Memory B cell (primary cell): ENCODE data around the gene RIOX2.
A peak's percentile ranks its signal among the peaks of the same experiment; 100 is the strongest.
"Not testable (repeated sequence)": the region's sequence is repeated elsewhere in the genome, so short reads cannot be mapped to it uniquely, and the experiment has no call there.

Experiments used
- ATAC-seq: fragments of 150-1000 bp; cut with Tn5 transposase; 2 replicates; pipeline ENCODE4 v1.10.0; 2021; ENCODE audit warnings: low read depth, mild to moderate bottlenecking, moderate library complexity
- DNase-seq, 2 donors: peaks; one replicate each; pipeline ENCODE4 v3.0.0; 2022; ENCODE audit warnings: low spot score in 2 of 2
- H3K27ac Mint-ChIP-seq: one replicate; pipeline ENCODE4 v1.8.0; 2022; ENCODE audit warnings: mild to moderate bottlenecking, moderate library complexity, mixed read lengths
- H3K27me3 Mint-ChIP-seq: one replicate; pipeline ENCODE4 v1.8.0; 2022; ENCODE audit warnings: mixed read lengths
- H3K36me3 Mint-ChIP-seq: one replicate; pipeline ENCODE4 v1.8.0; 2022; ENCODE audit warnings: mild to moderate bottlenecking, mixed read lengths
- H3K4me1 Mint-ChIP-seq: one replicate; pipeline ENCODE4 v1.8.0; 2022; ENCODE audit warnings: mixed read lengths
- H3K4me3 Mint-ChIP-seq: one replicate; pipeline ENCODE4 v1.8.0; 2022; ENCODE audit warnings: mild to moderate bottlenecking, moderate library complexity, mixed read lengths
- H3K9me3 Mint-ChIP-seq: one replicate; pipeline ENCODE4 v1.8.0; 2022; ENCODE audit warnings: mixed read lengths

Gene RIOX2

DNA sequence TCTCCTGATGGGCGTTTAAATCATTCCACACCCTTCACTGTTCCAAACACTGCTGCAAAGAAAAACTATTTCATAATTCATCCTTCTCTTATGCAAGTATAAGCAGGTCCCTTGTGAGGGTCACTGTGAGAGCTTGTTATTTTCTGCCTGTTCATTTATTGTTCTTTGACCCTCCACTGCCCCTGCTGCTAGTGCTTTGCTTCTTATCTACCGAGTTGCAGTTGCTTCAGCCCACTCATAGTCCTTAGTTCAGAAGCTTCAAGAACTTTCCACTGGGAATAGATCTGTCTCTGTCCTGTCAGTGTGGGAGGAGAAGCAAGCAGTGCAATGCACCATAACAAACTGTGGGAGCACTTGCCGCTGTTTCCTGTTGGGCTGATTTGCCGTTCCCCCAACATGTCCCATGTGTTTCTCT is 39.8 kb downstream of the RIOX2 start:
- H3K4me1 Mint-ChIP-seq = no peaks in the 10 kb centered on the region
- peaks cover 4% of the 10 kb centered on the region for H3K36me3 Mint-ChIP-seq
- H3K9me3 Mint-ChIP-seq = peaks cover 4% of the 10 kb centered on the region
- peaks cover 3% of the 10 kb centered on the region for H3K27me3 Mint-ChIP-seq
- H3K27ac Mint-ChIP-seq = no peak overlapping the region
- ATAC-seq = no peak
- no peak overlapping the region for H3K4me3 Mint-ChIP-seq
- DNase-seq = no peak

DNA sequence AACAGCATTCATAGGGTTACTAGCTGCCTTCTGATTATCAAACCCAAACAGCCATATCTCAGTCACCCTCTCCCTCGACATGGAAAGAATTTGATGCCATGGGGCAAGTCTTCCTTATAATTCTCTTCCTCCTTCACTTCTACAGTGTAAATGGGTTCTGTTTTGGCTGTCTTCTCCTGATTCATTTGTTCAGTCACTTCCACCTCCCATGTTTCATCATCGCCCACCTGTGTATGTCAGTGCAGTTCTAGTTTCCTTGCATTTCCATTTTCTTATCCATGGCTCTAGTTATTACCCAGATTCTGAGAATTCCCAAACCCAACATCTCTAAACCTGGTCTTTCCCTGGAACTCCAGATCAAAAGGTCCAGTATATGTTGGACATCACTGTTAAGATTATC is 41.0 kb downstream of the RIOX2 start:
- no peaks in the 10 kb centered on the region for H3K4me1 Mint-ChIP-seq
- peaks cover 3% of the 10 kb centered on the region for H3K27me3 Mint-ChIP-seq
- DNase-seq = no peak
- no peak overlapping the region for H3K4me3 Mint-ChIP-seq
- ATAC-seq = no peak
- no peak overlapping the region for H3K27ac Mint-ChIP-seq
- peaks cover 4% of the 10 kb centered on the region for H3K36me3 Mint-ChIP-seq
- H3K9me3 Mint-ChIP-seq = peaks cover 4% of the 10 kb centered on the region

DNA sequence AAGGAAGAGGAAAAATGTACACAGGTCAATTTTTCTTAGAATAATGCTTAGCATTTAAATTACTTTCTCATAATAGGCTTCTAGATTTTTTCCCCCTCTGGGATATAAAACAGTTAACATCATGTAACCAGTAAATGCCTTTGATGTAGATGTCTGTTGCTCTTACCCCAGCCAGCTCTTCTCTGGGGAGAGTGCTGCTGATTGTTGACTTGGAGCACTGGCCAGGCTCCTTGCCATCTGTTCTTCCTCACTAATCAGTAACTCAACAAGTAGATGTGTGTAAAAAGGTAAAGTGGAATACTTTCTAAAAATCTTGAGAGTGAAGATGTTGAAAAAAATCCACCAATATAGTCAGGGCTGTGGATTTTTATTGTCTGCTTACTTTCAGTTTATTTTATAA is 42.2 kb downstream of the RIOX2 start:
- Mint-ChIP-seq H3K4me3 (no peak overlapping the region), H3K27me3 (peaks cover 3% of the 10 kb centered on the region), H3K36me3 (peaks cover 4% of the 10 kb centered on the region), H3K9me3 (peaks cover 4% of the 10 kb centered on the region), H3K27ac (no peak overlapping the region), H3K4me1 (no peaks in the 10 kb centered on the region)
- ATAC-seq (no peak), DNase-seq (no peak)

DNA sequence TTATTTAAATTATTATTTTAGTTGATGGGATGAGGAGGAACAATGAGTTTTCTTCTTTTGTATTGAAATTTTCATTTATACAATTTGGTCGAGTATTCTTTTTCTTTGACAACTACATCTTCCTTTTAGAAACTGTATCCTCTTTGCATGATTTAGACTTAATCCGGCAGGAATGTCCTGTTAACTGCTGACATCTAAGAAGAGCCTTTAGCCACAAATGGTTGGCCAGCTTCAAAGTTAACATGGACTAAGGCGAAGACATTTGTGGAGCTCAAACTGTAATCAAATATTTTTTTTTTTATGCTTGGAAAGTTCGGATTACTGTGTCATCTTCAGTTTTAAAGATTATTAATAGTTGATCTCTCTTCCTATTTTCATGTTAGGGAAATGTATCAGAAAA is 43.2 kb downstream of the RIOX2 start:
- no peak overlapping the region for H3K4me3 Mint-ChIP-seq
- DNase-seq = no peak

DNA sequence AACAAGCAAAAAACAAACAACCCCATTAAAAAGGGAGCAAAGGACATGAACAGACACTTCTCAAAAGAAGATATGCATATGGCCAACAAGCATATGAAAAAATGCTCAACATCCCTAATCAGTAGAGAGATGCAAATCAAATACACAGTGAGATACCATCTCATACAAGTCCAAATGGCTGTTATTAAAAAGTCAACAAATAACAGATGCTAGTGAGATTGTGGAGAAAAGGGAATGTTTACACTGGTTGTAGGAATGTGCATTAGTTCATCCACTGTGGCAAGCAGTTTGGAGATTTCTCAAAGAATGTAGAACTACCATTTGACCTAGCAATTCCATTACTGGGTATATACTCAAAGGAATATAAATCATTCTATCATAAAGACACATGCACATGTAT is 44.5 kb downstream of the RIOX2 start:
- Mint-ChIP-seq H3K36me3 (peaks cover 14% of the 10 kb centered on the region), H3K27me3 (peaks cover 3% of the 10 kb centered on the region), H3K27ac (no peak overlapping the region), H3K4me3 (no peak overlapping the region), H3K9me3 (peaks cover 4% of the 10 kb centered on the region), H3K4me1 (no peaks in the 10 kb centered on the region)
- no peak for DNase-seq
- ATAC-seq = no peak

More for the DNA sequence above, 43.2 kb downstream of the RIOX2 start:
- Mint-ChIP-seq H3K27me3 (peaks cover 3% of the 10 kb centered on the region), H3K36me3 (peaks cover 9% of the 10 kb centered on the region), H3K27ac (no peak overlapping the region), H3K9me3 (peaks cover 4% of the 10 kb centered on the region), H3K4me1 (no peaks in the 10 kb centered on the region)
- no peak for ATAC-seq

DNA sequence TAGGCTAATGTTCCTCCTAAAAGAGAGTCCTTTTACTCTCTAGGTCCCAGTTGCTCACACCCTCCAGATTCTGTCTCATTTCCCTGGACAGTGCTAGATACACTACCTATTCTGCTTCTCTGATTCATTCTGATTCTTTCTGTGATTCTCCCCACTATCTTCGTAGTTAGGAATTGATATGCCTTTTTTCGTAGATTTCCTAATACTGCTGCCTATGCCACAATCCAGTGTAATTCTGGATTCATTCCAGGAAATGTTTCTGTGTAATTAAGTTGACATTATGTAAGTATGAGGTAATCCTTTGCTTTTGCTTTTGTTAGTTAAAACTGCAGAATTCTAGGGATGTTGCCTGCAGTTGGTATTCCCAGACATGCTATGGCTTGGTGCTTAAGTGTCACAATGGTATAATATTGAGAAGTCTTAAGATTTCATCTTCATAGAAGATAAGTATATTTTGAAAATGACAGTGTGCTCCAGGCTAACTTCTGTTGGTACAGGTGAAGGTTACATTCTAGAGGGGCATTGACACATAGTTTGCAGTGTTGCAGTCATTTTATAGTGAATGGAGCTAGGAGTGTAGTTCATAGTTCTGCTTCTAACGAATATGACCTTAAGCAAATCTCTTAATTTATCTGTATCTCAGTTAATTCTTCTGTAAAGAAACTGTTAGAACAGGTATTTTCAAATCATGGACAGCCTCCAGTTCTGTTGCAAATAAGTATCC is 54.3 kb downstream of the RIOX2 start:
- H3K27me3 Mint-ChIP-seq = no peaks in the 10 kb centered on the region
- no peaks in the 10 kb centered on the region for H3K9me3 Mint-ChIP-seq
- DNase-seq (no peak), ATAC-seq (no peak)
- H3K4me3 Mint-ChIP-seq = no peak overlapping the region
- peaks cover 17% of the 10 kb centered on the region for H3K36me3 Mint-ChIP-seq
- no peak overlapping the region for H3K27ac Mint-ChIP-seq
- H3K4me1 Mint-ChIP-seq = no peaks in the 10 kb centered on the region

DNA sequence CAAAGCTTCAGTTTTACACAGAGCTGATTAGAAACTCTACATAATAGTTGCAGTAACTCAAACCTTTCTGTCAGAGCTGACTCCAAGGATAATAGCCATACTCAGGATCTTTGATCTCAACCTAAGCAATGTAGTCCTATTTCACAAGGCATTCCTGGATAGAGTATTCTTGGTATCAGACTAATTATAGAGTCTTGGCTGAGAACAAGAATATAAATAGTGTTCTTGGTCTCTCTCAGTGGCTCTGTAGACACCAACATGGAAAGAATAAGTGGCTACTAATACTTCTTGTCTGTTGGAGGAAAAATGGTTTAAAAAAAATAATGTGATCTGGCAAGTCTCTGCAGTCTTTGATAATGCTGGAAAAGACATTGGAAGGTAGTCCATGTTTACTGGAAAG is 55.7 kb downstream of the RIOX2 start:
- Mint-ChIP-seq H3K27ac (no peak overlapping the region), H3K36me3 (peaks cover 12% of the 10 kb centered on the region), H3K4me1 (no peaks in the 10 kb centered on the region), H3K4me3 (no peak overlapping the region), H3K27me3 (no peaks in the 10 kb centered on the region), H3K9me3 (no peaks in the 10 kb centered on the region)
- DNase-seq = no peak
- ATAC-seq = no peak

DNA sequence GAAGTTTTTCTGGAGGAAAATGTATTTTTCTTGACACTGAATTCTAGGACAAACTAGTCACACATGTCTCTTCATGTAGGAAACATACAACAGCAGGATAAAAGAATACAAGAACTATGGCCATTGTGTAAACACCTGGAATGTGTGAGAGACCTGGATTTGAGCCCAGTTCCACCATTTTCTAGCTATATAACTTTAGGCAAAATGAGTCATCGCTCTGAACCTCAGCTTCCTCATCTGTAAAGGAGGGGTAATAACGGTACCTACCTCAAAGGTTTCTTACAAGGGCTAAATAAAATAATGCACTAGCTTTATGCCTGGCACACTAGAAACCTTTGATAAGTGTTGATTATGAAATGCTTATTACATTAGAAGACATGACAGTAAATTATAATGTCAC is 57.8 kb downstream of the RIOX2 start:
- Mint-ChIP-seq H3K27ac (no peak overlapping the region), H3K9me3 (no peaks in the 10 kb centered on the region), H3K36me3 (peaks cover 4% of the 10 kb centered on the region), H3K27me3 (no peaks in the 10 kb centered on the region), H3K4me3 (no peak overlapping the region), H3K4me1 (peaks cover 5% of the 10 kb centered on the region)
- ATAC-seq (no peak), DNase-seq (no peak)

DNA sequence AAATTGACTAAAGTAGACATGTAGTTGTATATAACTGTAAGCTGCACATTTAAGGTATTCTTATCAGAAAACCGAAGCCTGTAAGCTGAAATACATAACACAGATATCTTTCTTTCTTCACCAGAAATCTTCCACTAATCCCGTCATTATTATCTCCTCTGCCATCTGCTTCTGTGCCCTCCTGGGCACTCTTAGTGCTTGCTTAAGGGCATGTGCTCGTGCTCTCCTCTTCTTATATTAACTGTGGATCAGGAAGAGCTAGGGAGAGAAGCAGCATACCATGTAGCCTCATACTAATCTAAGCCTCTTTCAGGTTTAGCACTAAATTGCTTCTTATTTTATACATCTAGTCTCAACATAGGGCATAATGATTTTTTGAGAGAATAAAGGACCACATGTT is 60.8 kb downstream of the RIOX2 start:
- no peaks in the 10 kb centered on the region for H3K9me3 Mint-ChIP-seq
- no peak overlapping the region for H3K27ac Mint-ChIP-seq
- H3K4me3 Mint-ChIP-seq = no peak overlapping the region
- H3K4me1 Mint-ChIP-seq = peaks cover 5% of the 10 kb centered on the region
- no peaks in the 10 kb centered on the region for H3K27me3 Mint-ChIP-seq
- no peak for ATAC-seq
- no peak for DNase-seq
- no peaks in the 10 kb centered on the region for H3K36me3 Mint-ChIP-seq

DNA sequence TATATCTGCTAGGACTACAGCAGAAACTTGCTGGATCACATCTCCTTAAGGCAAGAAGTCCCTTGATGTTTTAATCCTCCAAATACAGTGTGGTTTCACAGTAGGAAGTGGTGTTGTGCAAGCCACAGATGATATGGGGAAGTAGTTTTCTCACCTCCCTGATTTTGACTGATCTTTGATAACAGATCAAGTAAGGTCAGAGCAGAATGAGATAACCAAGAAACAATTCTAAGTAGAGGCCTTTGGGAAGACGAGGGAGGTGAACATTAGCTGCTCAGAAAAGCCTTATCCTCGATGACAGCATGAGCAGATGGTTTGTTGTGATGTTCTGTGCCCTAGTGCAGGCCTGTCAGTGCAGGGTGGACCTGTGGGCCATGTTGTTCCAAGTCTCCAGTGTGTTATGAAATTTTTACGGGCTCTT is 61.3 kb downstream of the RIOX2 start:
- DNase-seq (no peak), ATAC-seq (peak; percentile 49)
- Mint-ChIP-seq H3K27me3 (no peaks in the 10 kb centered on the region), H3K9me3 (no peaks in the 10 kb centered on the region), H3K27ac (peak overlapping the region; percentile 31), H3K36me3 (no peaks in the 10 kb centered on the region), H3K4me1 (peaks cover 5% of the 10 kb centered on the region), H3K4me3 (peak overlapping the region; percentile 47)

DNA sequence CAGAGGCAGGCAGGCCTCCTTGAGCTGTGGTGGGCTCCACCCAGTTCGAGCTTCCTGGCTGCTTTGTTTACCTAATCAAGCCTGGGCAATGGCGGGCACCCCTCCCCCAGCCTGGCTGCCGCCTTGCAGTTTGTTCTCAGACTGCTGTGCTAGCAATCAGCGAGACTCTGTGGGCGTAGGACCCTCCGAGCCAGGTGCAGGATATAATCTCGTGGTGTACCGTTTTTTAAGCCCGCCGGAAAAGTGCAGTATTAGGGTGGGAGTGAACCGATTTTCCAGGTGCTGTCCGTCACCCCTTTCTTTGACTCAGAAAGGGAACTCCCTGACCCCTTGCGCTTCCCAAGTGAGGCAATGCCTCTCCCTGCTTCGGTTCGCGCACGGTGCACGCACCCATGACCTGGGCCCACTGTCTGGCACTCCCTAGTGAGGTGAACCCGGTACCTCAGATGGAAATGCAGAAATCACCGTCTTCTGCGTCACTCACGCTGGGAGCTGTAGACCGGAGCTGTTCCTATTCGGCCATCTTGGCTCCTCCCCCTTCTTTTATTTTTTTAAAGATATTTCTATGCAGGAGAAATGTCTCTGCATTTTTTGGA is 61.9 kb downstream of the RIOX2 start:
- Mint-ChIP-seq H3K27ac (peak overlapping the region; percentile 31), H3K4me3 (peak overlapping the region; percentile 64)
- not testable (repeated sequence) for H3K4me1 Mint-ChIP-seq, H3K27me3 Mint-ChIP-seq, DNase-seq, H3K9me3 Mint-ChIP-seq, H3K36me3 Mint-ChIP-seq
- ATAC-seq = peak; percentile 14

DNA sequence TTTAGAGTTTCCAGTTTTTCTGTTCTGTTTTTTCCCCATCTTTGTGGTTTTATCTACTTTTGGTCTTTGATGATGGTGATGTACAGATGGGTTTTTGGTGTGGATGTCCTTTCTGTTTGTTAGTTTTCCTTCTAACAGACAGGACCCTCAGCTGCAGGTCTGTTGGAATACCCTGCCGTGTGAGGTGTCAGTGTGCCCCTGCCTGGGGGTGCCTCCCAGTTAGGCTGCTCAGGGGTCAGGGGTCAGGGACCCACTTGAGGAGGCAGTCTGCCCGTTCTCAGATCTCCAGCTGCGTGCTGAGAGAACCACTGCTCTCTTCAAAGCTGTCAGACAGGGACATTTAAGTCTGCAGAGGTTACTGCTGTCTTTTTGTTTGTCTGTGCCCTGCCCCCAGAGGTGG is 62.4 kb downstream of the RIOX2 start:
- DNase-seq, ATAC-seq, H3K4me1 Mint-ChIP-seq, H3K4me3 Mint-ChIP-seq, H3K36me3 Mint-ChIP-seq, H3K27me3 Mint-ChIP-seq, H3K27ac Mint-ChIP-seq, H3K9me3 Mint-ChIP-seq: not testable (repeated sequence)

DNA sequence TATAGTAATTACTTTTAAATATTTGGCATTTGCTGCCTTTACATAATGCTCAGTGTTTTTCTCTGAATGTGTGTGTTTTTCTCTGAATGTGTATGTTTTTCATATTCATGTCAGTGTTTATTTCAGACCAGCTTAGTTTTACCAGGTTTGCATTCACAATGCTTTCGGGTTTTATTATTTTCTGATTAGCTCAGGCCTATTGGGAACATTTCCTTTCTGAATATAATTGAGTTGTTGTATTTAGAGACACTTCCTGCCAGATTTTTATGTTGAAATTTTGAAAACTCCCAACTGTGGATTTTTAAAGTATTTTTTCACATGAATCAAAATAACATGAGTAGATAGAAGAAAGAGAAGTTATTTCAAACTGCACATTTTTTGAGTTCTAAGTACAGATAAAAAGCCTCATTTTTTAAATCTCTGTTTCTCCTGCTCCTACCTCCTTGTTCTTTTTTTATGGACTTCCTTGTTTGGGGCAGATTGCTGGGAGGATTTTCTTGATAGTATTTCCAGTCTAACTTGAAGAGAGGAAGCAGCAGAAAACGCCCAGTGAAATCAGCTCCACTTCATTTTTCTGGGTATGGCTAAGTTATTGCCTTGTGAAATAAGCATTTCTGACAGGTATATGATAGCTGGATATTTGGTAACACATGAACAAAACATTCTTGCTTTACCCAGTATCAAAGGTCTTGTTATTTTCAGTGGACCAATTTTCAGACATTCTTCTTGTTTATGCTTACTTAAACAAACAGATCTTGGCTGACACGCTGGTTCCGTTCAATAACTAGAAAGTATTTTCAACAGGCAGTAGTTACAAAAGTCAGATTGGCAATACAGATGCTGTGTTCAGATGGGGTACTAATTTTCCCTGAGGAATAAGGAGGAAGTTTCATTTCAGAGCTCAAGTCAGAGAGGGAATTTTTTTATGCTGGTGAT is 70.7 kb downstream of the RIOX2 start:
- no peaks in the 10 kb centered on the region for H3K36me3 Mint-ChIP-seq
- ATAC-seq (no peak), DNase-seq (no peak)
- H3K9me3 Mint-ChIP-seq = no peaks in the 10 kb centered on the region
- H3K27ac Mint-ChIP-seq = no peak overlapping the region
- no peaks in the 10 kb centered on the region for H3K27me3 Mint-ChIP-seq
- H3K4me1 Mint-ChIP-seq = no peaks in the 10 kb centered on the region
- H3K4me3 Mint-ChIP-seq = no peak overlapping the region

DNA sequence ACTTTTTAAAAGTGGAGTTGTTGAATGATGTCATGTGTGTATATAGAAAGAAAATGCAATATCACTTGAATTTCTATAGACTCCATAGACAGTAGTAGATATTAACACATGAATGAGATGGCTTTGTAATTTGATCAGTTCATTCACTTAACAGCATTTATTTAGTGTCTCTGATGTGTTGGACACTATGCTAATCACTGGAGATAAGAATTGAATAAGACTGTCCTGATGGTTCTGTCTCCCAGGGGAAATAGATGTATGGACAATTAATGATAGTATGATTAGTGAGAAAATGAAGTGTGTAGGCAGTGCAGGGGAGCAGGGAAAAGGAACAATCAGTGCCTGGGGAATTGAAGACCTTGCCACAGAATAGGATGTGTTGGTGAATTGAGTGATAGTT is 72.9 kb downstream of the RIOX2 start:
- no peaks in the 10 kb centered on the region for H3K36me3 Mint-ChIP-seq
- no peak overlapping the region for H3K27ac Mint-ChIP-seq
- no peak overlapping the region for H3K4me3 Mint-ChIP-seq
- H3K4me1 Mint-ChIP-seq = peaks cover 2% of the 10 kb centered on the region
- H3K27me3 Mint-ChIP-seq = no peaks in the 10 kb centered on the region
- no peak for ATAC-seq
- DNase-seq = no peak
- no peaks in the 10 kb centered on the region for H3K9me3 Mint-ChIP-seq
